SK-N-SH (cell line): ENCODE measurements around the gene RFX3. TPM values are rescaled to one million over a fixed set of nuclear protein-coding genes. Genes with fewer than 3 reads are reported as not detected.
"Not testable (repeated sequence)": the region's sequence is repeated elsewhere in the genome, so short reads cannot be mapped to it uniquely, and the experiment has no call there.

Experiments
- CTCF ChIA-PET: fragments of 300-600, 350-600 bp; formaldehyde crosslinking; extraction: SDS; loops from one replicate; lab custom pipeline; 2021; lab: Yijun Ruan, JAX
- POLR2A ChIA-PET: fragments of 350-600 bp; sonication (Branson Sonifier 250); formaldehyde crosslinking; extraction: SDS; loops from one replicate; lab custom pipeline; 2020; ENCODE audit warnings: antibody characterized with exemption, inconsistent platforms; lab: Yijun Ruan, JAX
- DNase-seq: peaks from one replicate; pipeline ENCODE4 v3.0.0; 2012
- H2AFZ ChIP-seq: fragments of 200-600 bp; sonication (generic); 2 replicates; pipeline ENCODE4 v1.8.1; 2016; ENCODE audit warnings: antibody characterized with exemption, mild to moderate bottlenecking, low read depth
- H3F3A ChIP-seq: fragments of 200-600 bp; sonication (generic); replicated peaks from 2 replicates; pipeline ENCODE3; 2016; ENCODE audit warnings: antibody characterized with exemption, mild to moderate bottlenecking; ENCODE audit not compliant: insufficient read depth
- H3K27ac ChIP-seq, 2 experiments: fragments of 200-500 bp in 1 of 2; fragments of 200-600 bp in 1 of 2; sonication (Bioruptor generic) in 1 of 2; sonication (generic), shearing (Covaris generic) in 1 of 2; 2 replicates each; pipeline versions ENCODE4 v1.5.1 to v1.6.1; 2014 to 2016; ENCODE audit warnings: low read depth in 2 of 2, inconsistent platforms in 1 of 2, low read length in 1 of 2, mild to moderate bottlenecking in 1 of 2, mixed read lengths in 1 of 2
- H3K27me3 ChIP-seq: fragments of 200-600 bp; sonication (generic), shearing (Covaris generic); 2 replicates; pipeline ENCODE4 v1.6.1; 2016; ENCODE audit warnings: mixed run types; ENCODE audit not compliant: insufficient read depth
- H3K36me3 ChIP-seq, 2 experiments: fragments of 200-500 bp in 1 of 2; fragments of 200-600 bp in 1 of 2; sonication (Bioruptor generic) in 1 of 2; sonication (generic) in 1 of 2; replicated peaks in 1 of 2; 2 replicates each; pipeline versions ENCODE3 to v1.5.1; 2014 to 2016; ENCODE audit warnings: low read length in 1 of 2, mild to moderate bottlenecking in 1 of 2; ENCODE audit not compliant: insufficient read depth in 2 of 2, control insufficient read depth in 1 of 2
- H3K4me1 ChIP-seq, 2 experiments: fragments of 200-500 bp in 1 of 2; fragments of 200-600 bp in 1 of 2; sonication (Bioruptor generic) in 1 of 2; sonication (generic), shearing (Covaris generic) in 1 of 2; 2 replicates each; pipeline versions ENCODE4 v1.5.1 to v1.6.1; 2014 to 2016; ENCODE audit warnings: low read depth in 1 of 2, low read length in 1 of 2, mixed run types in 1 of 2; ENCODE audit not compliant: insufficient read depth in 2 of 2, control insufficient read depth in 1 of 2
- H3K4me2 ChIP-seq: fragments of 200-600 bp; sonication (generic), shearing (Covaris generic); 2 replicates; pipeline ENCODE4 v1.6.1; 2017; ENCODE audit warnings: mixed run types
- H3K4me3 ChIP-seq, 2 experiments: fragments of 200-500 bp in 1 of 2; fragments of 200-600 bp in 1 of 2; sonication (Bioruptor generic) in 1 of 2; sonication (generic), shearing (Covaris generic) in 1 of 2; 2 replicates each; pipeline versions ENCODE4 v1.5.1 to v1.8.1; 2014 to 2016; ENCODE audit warnings: low read depth in 2 of 2, inconsistent platforms in 1 of 2, low read length in 1 of 2, mild to moderate bottlenecking in 1 of 2, mixed read lengths in 1 of 2, moderate library complexity in 1 of 2
- H3K79me2 ChIP-seq: fragments of 200-600 bp; sonication (generic); 2 replicates; pipeline ENCODE4 v1.8.1; 2017; ENCODE audit warnings: mild to moderate bottlenecking; ENCODE audit not compliant: insufficient read depth
- H3K9ac ChIP-seq: fragments of 200-600 bp; sonication (generic); 2 replicates; pipeline ENCODE4 v1.6.1; 2017; ENCODE audit warnings: mixed run types
- H3K9me2 ChIP-seq: fragments of 200-600 bp; sonication (generic); 2 replicates; pipeline ENCODE4 v1.6.1; 2017; ENCODE audit warnings: mixed run types
- H3K9me3 ChIP-seq: fragments of 200-600 bp; sonication (generic); 2 replicates; pipeline ENCODE4 v1.6.1; 2017; ENCODE audit warnings: mixed run types, mild to moderate bottlenecking, moderate library complexity
- H4K20me1 ChIP-seq: fragments of 200-600 bp; sonication (generic); 2 replicates; pipeline ENCODE4 v1.6.1; 2017; ENCODE audit warnings: mild to moderate bottlenecking, mixed run types; ENCODE audit not compliant: insufficient read depth
- ELF1 ChIP-seq: IDR thresholded peaks from 2 replicates; pipeline ENCODE4 v1.4.0; 2012
- FOSL2 ChIP-seq: IDR thresholded peaks from 2 replicates; pipeline ENCODE4 v1.4.0; 2012; ENCODE audit warnings: low read depth, mild to moderate bottlenecking, moderate library complexity, borderline replicate concordance
- FOXJ3 ChIP-seq: sonication (generic); formaldehyde crosslinking; IDR thresholded peaks from 2 replicates; pipeline ENCODE4 v1.5.1; 2020; ENCODE audit warnings: mild to moderate bottlenecking, missing genetic modification reagents
- FOXM1 ChIP-seq: IDR thresholded peaks from 2 replicates; pipeline ENCODE4 v1.4.0; 2012; ENCODE audit warnings: low read depth, mild to moderate bottlenecking
- MEF2A ChIP-seq: IDR thresholded peaks from 2 replicates; pipeline ENCODE4 v1.4.0; 2012; ENCODE audit warnings: low read depth, borderline replicate concordance
- POLR2AphosphoS5 ChIP-seq: IDR thresholded peaks from 2 replicates; pipeline ENCODE4 v1.6.1; 2012; ENCODE audit warnings: low read depth, low read length
- RCOR1 ChIP-seq: fragments of 150-350 bp; IDR thresholded peaks from 2 replicates; pipeline ENCODE4 v1.6.1; 2017; ENCODE audit warnings: antibody characterized with exemption, low read length
- REST ChIP-seq: IDR thresholded peaks from 2 replicates; pipeline ENCODE4 v1.6.1; 2012; ENCODE audit warnings: mild to moderate bottlenecking, low read depth, low read length, moderate library complexity
- RFX5 ChIP-seq: IDR thresholded peaks from 2 replicates; pipeline ENCODE4 v1.6.1; 2012; ENCODE audit warnings: mild to moderate bottlenecking, improper control_type of control experiment, low read length
- TEAD4 ChIP-seq: IDR thresholded peaks from 2 replicates; pipeline ENCODE4 v1.4.0; 2012; ENCODE audit warnings: mild to moderate bottlenecking, borderline replicate concordance; ENCODE audit not compliant: insufficient read depth
- USF2 ChIP-seq: fragments of 150-350 bp; IDR thresholded peaks from 2 replicates; pipeline ENCODE4 v1.6.1; 2017; ENCODE audit warnings: antibody characterized with exemption, low read length, low read depth, borderline replicate concordance
- ZBTB33 ChIP-seq: IDR thresholded peaks from 2 replicates; pipeline ENCODE4 v1.4.0; 2012; ENCODE audit warnings: low read depth, borderline replicate concordance
- WGBS: methylation state at CpG from one replicate; pipeline ENCODE4 v1.1.6; 2017; ENCODE audit warnings: low lambda C conversion rate; 5-methylcytosine and 5-hydroxymethylcytosine counted together
- polyA plus RNA-seq, 3 experiments: library from polyadenylated mRNA; depleted of rRNA; stranded (reverse); fragments of >200 nt; gene quantifications; 2 replicates each; pipeline ENCODE4 v1.2.3, GENCODE V29; 2012

Gene RFX3
- polyA plus RNA-seq, 1 of the 3 experiments (the other 2 are of a cell fraction) = 1.7 TPM

- ChIA-PET POLR2A (no interaction called here), CTCF (no interaction called here)
- Histone ChIP-seq H3K4me2 (no peak overlapping the region), H3F3A (no peaks in the 10 kb centered on the region), H3K36me3 (no peaks in the 10 kb centered on the region), H2AFZ (no peak overlapping the region), H4K20me1 (no peaks in the 10 kb centered on the region), H3K4me3 (no peak overlapping the region), H3K9me2 (no peaks in the 10 kb centered on the region), H3K4me1 (no peaks in the 10 kb centered on the region), H3K27ac (no peak overlapping the region), H3K9me3 (no peaks in the 10 kb centered on the region), H3K27me3 (no peaks in the 10 kb centered on the region), H3K79me2 (no peaks in the 10 kb centered on the region), H3K9ac (no peak overlapping the region)
- no peak for DNase-seq
- no peak for TF ChIP-seq TEAD4
- TF ChIP-seq FOXM1 = no peak
- TF ChIP-seq MEF2A = no peak
- no peak for TF ChIP-seq USF2
- no peak for TF ChIP-seq RCOR1
- TF ChIP-seq ZBTB33 = no peak
- no peak for TF ChIP-seq REST
- no peak for TF ChIP-seq POLR2AphosphoS5
- no peak for TF ChIP-seq FOXJ3
- TF ChIP-seq FOSL2 = no peak
- no peak for TF ChIP-seq RFX5
- no peak for TF ChIP-seq ELF1
- WGBS = 84% methylated on average over 2 of the region's 2 CpGs
Measured at GRCh38 chr9:3308609-3309008, 217.2 kb downstream of the RFX3 start.

- H3K9me3 ChIP-seq, CTCF ChIA-PET, H3K4me2 ChIP-seq, DNase-seq, H3K4me1 ChIP-seq, H2AFZ ChIP-seq, H3K27ac ChIP-seq, H3K36me3 ChIP-seq, POLR2A ChIA-PET, H3K79me2 ChIP-seq, H4K20me1 ChIP-seq, H3K9ac ChIP-seq, H3K4me3 ChIP-seq, H3K9me2 ChIP-seq, H3F3A ChIP-seq, H3K27me3 ChIP-seq: not testable (repeated sequence)
- 88% methylated on average over 1 of the region's 1 CpG for WGBS
Measured at GRCh38 chr9:3304388-3304787, 221.4 kb downstream of the RFX3 start.
